ENCODE measurements around the gene SDC3. TPM values are rescaled to one million over a fixed set of nuclear protein-coding genes. Genes with fewer than 3 reads are reported as not detected.

The SDC3 gene
- total and polyA plus RNA-seq, 2 donors (not counting 1 experiment from before 2014, with no cell fraction given): 0.30 to 4.6 TPM

DNA sequence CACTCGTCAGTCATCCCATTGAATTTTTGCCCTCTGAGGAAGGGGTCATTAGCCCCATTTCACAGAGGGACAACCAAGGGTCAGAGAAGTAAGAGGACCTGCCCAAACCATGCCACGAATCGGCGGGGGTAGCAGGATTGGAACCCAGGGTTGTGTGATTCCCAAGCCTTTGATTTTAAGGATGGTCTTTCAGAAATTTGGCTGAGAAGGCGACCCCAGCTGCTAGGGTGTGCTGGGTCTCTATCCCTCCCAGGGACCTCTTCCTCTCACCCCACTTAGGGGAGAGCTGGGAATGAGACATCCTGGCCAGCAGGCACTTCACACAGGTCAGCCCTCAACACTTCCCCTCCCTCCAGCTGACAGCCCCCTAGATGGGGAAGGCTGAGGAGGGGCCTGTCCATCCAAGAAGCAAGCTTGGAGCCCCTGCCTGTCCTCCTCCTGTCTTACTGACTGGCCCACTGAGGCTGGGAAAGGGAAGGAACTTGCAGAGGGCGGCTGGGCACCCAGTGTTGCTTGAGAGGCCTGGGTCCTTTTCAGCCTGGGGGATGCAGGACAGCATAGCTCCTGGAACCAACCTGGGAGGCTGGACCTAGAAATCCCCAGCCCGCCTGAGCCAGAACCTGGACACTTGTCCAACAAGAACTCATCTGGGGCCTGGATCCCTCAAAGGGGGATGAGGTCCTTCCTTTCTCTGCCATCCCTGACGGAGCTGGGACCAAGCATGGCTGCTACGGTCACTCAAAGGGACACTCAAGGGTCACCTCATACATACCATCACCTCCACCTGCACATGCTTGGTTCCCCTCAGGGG is 1.7 kb downstream of the SDC3 start:
- 98% methylated on average over 5 of the region's 9 CpGs for WGBS (ENCODE audit: insufficient coverage)
- intact Hi-C loops (cut with micrococcal nuclease): loop anchor here (10.0 kb wide), 1 partner anchor 52 kb away; no protein-coding TSS in a partner anchor
- Histone ChIP-seq H3K4me1 (ENCODE audit: control insufficient read depth in 2 of 2, insufficient read depth in 2 of 2, low read length in 2 of 2) (peaks cover 30 to 31% of the 10 kb centered on the region in 2 donors), H3K27ac (ENCODE audit: low read length in 2 of 2) (no peak overlapping the region), H2AFZ (ENCODE audit: insufficient read depth, low read depth, low read length, poor library complexity, severe bottlenecking) (no peak overlapping the region), H3K4me3 (ENCODE audit: control extremely low read depth in 1 of 5, extremely low read depth in 1 of 5, insufficient read depth in 1 of 5, low read depth in 2 of 5, low read length in 4 of 5) (no peak overlapping the region), H3K27me3 (replicated peaks in 1 of 4; ENCODE audit: control extremely low read depth in 1 of 4, control insufficient read depth in 3 of 4, insufficient read depth in 4 of 4, low read length in 3 of 4) (peaks cover 0 to 56% (median 20%) of the 10 kb centered on the region in 4 experiments), H3K9ac (ENCODE audit: low read length) (no peak overlapping the region), H3K79me2 (ENCODE audit: control insufficient read depth, insufficient read depth, low read length) (no peaks in the 10 kb centered on the region), H3K4me2 (replicated peaks; ENCODE audit: low read depth, low read length, poor library complexity, severe bottlenecking) (no peak overlapping the region), H3K36me3 (replicated peaks in 1 of 2; ENCODE audit: control extremely low read depth in 1 of 2, control insufficient read depth in 1 of 2, extremely low read depth in 1 of 2, insufficient read depth in 2 of 2, low read length in 1 of 2) (no peaks in the 10 kb centered on the region), H3K9me3 (ENCODE audit: control extremely low read depth in 1 of 3, control insufficient read depth in 2 of 3, insufficient read depth in 1 of 3, low read length in 2 of 3) (peaks cover 0 to 14% (median 0%) of the 10 kb centered on the region in 3 donors), H4K20me1 (ENCODE audit: control insufficient read depth, insufficient read depth, low read length, poor library complexity, severe bottlenecking) (no peaks in the 10 kb centered on the region)
- ChIA-PET POLR2A (interaction anchor here (1.0 kb wide), 1 partner anchor 162 kb away, joined by 3 read pairs; no protein-coding TSS in a partner anchor), CTCF (interaction anchor here (1.2 to 4.8 kb wide), 3 partner anchors 64 to 124 kb away, joined by 3 to 28 read pairs (median 4); no protein-coding TSS in a partner anchor)
- ATAC-seq (ENCODE audit: low read depth): no peak
- DNase-seq: no peak
- Mint-ChIP-seq H3K27ac (no peak overlapping the region), H3K27me3 (peaks cover 48% of the 10 kb centered on the region), H3K4me1 (peaks cover 29% of the 10 kb centered on the region), H3K9me3 (ENCODE audit: insufficient read depth) (no peaks in the 10 kb centered on the region), H3K4me3 (peak overlapping the region; percentile 92)
- TF ChIP-seq, protein P1, sequence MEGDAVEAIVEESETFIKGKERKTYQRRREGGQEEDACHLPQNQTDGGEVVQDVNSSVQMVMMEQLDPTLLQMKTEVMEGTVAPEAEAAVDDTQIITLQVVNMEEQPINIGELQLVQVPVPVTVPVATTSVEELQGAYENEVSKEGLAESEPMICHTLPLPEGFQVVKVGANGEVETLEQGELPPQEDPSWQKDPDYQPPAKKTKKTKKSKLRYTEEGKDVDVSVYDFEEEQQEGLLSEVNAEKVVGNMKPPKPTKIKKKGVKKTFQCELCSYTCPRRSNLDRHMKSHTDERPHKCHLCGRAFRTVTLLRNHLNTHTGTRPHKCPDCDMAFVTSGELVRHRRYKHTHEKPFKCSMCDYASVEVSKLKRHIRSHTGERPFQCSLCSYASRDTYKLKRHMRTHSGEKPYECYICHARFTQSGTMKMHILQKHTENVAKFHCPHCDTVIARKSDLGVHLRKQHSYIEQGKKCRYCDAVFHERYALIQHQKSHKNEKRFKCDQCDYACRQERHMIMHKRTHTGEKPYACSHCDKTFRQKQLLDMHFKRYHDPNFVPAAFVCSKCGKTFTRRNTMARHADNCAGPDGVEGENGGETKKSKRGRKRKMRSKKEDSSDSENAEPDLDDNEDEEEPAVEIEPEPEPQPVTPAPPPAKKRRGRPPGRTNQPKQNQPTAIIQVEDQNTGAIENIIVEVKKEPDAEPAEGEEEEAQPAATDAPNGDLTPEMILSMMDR (IDR thresholded peaks at IDR 0.05): no peak
- TF ChIP-seq EZH2 (IDR thresholded peaks at IDR 0.05; ENCODE audit: borderline replicate concordance, insufficient read depth, low read depth, low read length, poor library complexity, severe bottlenecking): no peak

Measured in B cell (primary cell).